ENCODE measurements around the gene GGT5. TPM values are rescaled to one million over a fixed set of nuclear protein-coding genes. Genes with fewer than 3 reads are reported as not detected.
A peak's percentile ranks its signal among the peaks of the same experiment; 100 is the strongest.
"Not testable (repeated sequence)": the region's sequence is repeated elsewhere in the genome, so short reads cannot be mapped to it uniquely, and the experiment has no call there.

The GGT5 gene
- total RNA-seq, 1 experiment from 2014 or later = not detected

- DNase-seq (ENCODE audit: low read depth) = no peak
Observed at GRCh38 chr22:24233235-24233634, 11.6 kb downstream of the GGT5 start.

DNA sequence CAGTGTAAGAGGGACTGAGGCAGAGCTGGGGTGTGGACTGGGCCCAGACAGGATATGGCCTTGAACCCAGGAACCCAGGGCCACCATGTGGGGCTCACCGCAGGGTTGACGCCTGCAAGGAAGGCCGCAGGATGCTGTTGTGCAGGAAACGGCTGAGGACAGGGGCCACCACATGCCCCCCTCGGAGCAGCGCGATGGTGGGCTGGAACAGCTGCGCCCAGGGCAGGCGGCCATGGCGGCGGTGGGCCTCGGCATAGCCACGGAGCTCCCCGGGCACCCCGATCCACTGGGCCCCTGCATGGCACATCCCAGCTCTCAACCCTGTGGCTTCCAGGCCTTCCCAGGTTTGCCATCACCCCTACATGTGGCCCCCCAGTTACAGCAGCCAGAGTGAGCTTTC, 12.2 kb downstream of the GGT5 start:
- no peak for DNase-seq (ENCODE audit: low read depth)

DNA sequence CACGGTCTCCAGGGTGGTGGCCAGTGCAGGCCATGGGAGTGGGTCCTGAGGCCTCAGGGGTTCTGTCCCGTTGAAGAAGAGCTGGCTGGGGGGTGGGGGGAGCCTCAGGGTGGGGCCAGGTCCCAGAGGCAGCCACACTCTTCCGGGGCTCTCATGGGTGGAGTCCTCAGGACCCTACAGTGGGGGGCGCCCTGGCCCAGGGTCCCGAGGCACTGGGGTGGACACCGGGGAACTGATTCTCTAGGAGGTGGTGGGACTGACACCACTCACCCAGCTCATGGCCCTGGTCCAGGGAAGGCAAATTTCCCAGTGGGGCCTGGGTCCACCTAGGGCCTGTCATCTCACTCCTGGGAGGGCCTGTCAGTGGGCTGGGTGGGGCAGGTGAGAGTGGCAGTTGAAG, 12.8 kb downstream of the GGT5 start:
- no peak for DNase-seq (ENCODE audit: low read depth)

- no peak for DNase-seq (ENCODE audit: low read depth)
Observed at GRCh38 chr22:24231706-24232105, 13.2 kb downstream of the GGT5 start.

DNA sequence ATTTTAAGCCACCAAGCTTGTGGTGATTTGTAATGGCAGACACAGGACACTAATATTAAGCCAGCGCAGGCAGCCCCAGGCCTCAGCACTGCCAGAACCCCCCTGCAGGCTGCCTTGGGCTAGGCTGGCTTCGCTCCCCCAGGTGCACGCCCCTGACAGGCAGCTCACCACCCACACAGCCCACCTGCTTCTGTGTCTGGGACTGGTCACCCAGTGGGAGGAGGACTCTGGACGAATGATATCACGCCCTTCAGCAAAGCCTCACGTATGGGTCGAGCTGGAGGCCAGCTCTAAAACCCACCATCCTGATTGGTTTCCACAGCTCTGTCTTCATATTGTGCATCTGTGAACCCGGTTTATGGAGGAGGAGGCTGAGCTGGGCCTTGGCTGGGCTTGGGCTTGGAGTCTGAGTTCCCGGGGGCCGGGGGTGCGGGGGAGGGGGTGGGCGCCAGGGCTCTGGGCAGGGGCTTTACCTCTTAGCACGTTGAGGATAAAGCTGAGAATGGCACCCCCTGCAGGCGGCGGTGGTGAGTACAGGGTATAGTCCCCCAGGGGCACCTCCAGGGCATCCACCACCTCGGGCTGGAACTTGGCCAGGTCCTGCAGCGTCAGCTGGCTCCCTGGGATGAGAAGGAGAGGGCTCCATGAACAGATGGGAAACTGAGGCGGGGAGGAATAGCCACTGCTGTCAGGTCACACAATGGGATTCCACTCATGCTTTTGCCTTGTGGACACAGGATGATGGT, 13.8 kb downstream of the GGT5 start:
- DNase-seq (ENCODE audit: low read depth) = peak; percentile 45

- DNase-seq (ENCODE audit: low read depth) = no peak
Observed at GRCh38 chr22:24225951-24226350, 18.9 kb downstream of the GGT5 start.

GRCh38 chr22:24225044-24225601, 19.8 kb downstream of the GGT5 start:
- DNase-seq (ENCODE audit: low read depth) = no peak

- DNase-seq (ENCODE audit: low read depth) = no peak
Observed at GRCh38 chr22:24224468-24224867, 20.4 kb downstream of the GGT5 start.

- DNase-seq (ENCODE audit: low read depth) = no peak
Observed at GRCh38 chr22:24219750-24220149, 25.1 kb downstream of the GGT5 start.

GRCh38 chr22:24217384-24217783, 27.5 kb downstream of the GGT5 start:
- DNase-seq (ENCODE audit: low read depth) = no peak

GRCh38 chr22:24216541-24217209, 28.2 kb downstream of the GGT5 start:
- DNase-seq (ENCODE audit: low read depth) = no peak

- DNase-seq (ENCODE audit: low read depth) = no peak
Observed at GRCh38 chr22:24214467-24215285, 30.2 kb downstream of the GGT5 start.

GRCh38 chr22:24213111-24213510, 31.8 kb downstream of the GGT5 start:
- DNase-seq (ENCODE audit: low read depth) = not testable (repeated sequence)

DNA sequence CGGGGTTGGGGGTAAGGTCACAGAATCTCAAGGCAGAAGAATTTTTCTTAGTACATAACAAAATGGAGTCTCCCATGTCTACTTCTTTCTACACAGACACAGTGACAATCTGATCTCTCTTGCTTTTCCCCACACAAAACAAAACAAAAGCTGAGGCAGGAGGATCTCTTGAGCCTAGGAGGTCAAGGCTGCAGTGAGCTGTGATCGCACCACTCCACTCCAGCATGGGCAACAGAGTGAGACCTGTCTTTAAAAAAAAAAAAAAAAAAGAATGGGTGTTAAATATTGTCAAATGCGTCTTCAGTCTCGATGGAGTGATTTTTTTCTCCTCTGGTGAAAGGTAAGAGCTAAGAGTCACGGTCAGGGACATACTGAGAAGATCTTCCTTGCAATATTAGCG, 33.2 kb downstream of the GGT5 start:
- not testable (repeated sequence) for DNase-seq (ENCODE audit: low read depth)

DNA sequence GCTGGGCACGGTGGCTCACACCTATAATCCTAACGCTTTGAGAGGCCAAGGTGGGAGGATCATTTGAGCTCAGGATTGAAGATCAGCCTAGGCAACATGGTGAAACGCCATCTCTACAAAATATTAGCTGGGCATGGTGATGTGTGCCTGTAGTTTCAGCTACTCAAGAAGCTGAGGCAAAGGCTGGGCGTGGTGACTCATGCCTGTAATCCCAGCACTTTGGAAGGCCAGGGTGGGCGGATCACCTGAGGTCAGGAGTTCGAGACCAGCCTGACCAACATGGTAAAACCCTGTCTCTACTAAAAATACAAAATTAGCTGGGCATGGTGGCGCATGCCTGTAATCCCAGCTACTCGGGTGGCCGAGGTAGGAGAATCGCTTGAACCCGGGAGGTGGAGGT, 34.5 kb downstream of the GGT5 start:
- DNase-seq (ENCODE audit: low read depth) = not testable (repeated sequence)

- no peak for DNase-seq (ENCODE audit: low read depth)
Observed at GRCh38 chr22:24209687-24210086, 35.2 kb downstream of the GGT5 start.

- DNase-seq (ENCODE audit: low read depth) = no peak
Observed at GRCh38 chr22:24209016-24209415, 35.9 kb downstream of the GGT5 start.

- peak; percentile 86 for DNase-seq (ENCODE audit: low read depth)
Observed at GRCh38 chr22:24208012-24208749, 36.7 kb downstream of the GGT5 start.

DNA sequence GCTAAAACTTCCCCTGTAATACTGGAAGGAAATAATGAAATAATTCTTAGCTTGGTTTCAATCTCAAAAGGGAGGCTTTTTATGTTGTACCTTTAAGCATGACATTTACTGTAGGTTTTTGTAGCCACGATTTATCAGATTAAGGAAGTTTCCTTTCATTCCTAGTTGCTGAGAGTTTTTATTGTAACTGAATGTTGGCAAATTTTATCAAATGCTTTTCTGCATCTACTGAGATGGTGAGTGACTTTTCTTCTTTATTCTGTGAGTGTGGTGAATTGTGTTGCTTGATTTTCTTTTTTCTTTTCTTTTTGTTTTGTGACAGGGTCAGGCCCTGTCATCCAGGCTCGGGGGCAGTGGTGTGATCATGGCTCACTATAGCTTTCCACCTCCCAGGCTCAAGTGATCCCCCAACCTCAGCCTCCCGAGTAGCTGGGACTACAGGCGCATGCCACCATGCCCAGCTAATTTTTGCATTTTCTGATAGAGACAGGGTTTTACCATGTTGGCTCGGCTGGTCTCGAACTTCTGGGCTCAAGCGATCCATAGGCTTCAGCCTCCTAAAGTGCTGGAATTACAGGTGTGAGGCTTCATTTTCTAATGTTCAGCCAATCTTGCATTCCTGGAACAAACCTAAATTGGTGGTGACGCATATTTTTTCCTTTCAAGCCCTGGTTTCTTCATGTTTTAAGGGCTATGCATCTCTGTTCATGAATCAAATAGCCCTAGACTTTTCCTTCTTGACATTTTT, 37.4 kb downstream of the GGT5 start:
- no peak for DNase-seq (ENCODE audit: low read depth)

GRCh38 chr22:24206460-24207263, 38.2 kb downstream of the GGT5 start:
- not testable (repeated sequence) for DNase-seq (ENCODE audit: low read depth)
